A673 (cell line): ENCODE data around the gene SLCO1A2. TPM values are rescaled to one million over a fixed set of nuclear protein-coding genes. Genes with fewer than 3 reads are reported as not detected.

Experiments
- BruUV-seq: library from RNA; stranded (reverse); fragments of 400-500 nt; replicated peaks from 2 replicates; lab custom pipeline; 2021; lab: Mats Ljungman, UMichigan
- CTCF ChIA-PET: fragments of 300-600 bp; sonication (Branson Sonifier 250); formaldehyde crosslinking; loops from one replicate; lab custom pipeline; 2022; ENCODE audit warnings: antibody characterized with exemption; lab: Charles Lee
- POLR2A ChIA-PET: fragments of 300-600 bp; sonication (Branson Sonifier 250); formaldehyde crosslinking; loops from one replicate; lab custom pipeline; 2022; ENCODE audit warnings: antibody characterized with exemption; ENCODE audit not compliant: low non-redundant PET; lab: Charles Lee
- DNase-seq: peaks from one replicate; pipeline ENCODE4 v3.0.0-alpha.2; 2015; ENCODE audit warnings: low spot score
- H3K27ac ChIP-seq: fragments of 200-600 bp; sonication (generic); 2 replicates; pipeline ENCODE4 v1.5.1; 2016; ENCODE audit warnings: mixed run types, low read depth, mild to moderate bottlenecking, mixed read lengths, antibody characterized with exemption, low read length; ENCODE audit not compliant: poor library complexity, severe bottlenecking
- H3K27me3 ChIP-seq: fragments of 200-600 bp; sonication (generic); replicated peaks from 2 replicates; pipeline ENCODE4 v1.6.1; 2017; ENCODE audit warnings: mixed run types, low read depth, mild to moderate bottlenecking, mixed read lengths, antibody characterized with exemption, low read length; ENCODE audit not compliant: insufficient read depth, poor library complexity
- H3K36me3 ChIP-seq: fragments of 200-600 bp; sonication (generic); 2 replicates; pipeline ENCODE4 v1.6.1; 2016; ENCODE audit warnings: mixed run types, mild to moderate bottlenecking, mixed read lengths, antibody characterized with exemption, low read length; ENCODE audit not compliant: insufficient read depth, poor library complexity, severe bottlenecking
- H3K4me1 ChIP-seq: fragments of 200-600 bp; sonication (generic); 2 replicates; pipeline ENCODE4 v1.6.1; 2017; ENCODE audit warnings: mixed run types, mild to moderate bottlenecking, mixed read lengths, antibody characterized with exemption, low read length; ENCODE audit not compliant: insufficient read depth, poor library complexity, severe bottlenecking
- H3K4me3 ChIP-seq: fragments of 200-600 bp; sonication (generic); 2 replicates; pipeline ENCODE4 v1.5.1; 2016; ENCODE audit warnings: low read depth, mixed run types, mild to moderate bottlenecking, mixed read lengths, low read length; ENCODE audit not compliant: poor library complexity, severe bottlenecking
- H3K9me3 ChIP-seq: fragments of 200-600 bp; sonication (generic); 2 replicates; pipeline ENCODE4 v1.6.1; 2016; ENCODE audit warnings: mixed run types, low read depth, mild to moderate bottlenecking, mixed read lengths, antibody characterized with exemption, low read length; ENCODE audit not compliant: poor library complexity, severe bottlenecking
- CTCF ChIP-seq: fragments of 300-800, 200-600 bp; sonication (generic); conservative IDR thresholded peaks from 2 replicates; pipeline ENCODE4 v1.5.1; 2017; ENCODE audit warnings: low read depth, mild to moderate bottlenecking, antibody characterized with exemption, low read length, moderate library complexity, mixed read lengths
- EZH2 ChIP-seq: fragments of 200-600 bp; sonication (generic); IDR thresholded peaks from 2 replicates; pipeline ENCODE4 v1.6.1; 2017; ENCODE audit warnings: borderline replicate concordance, low read depth, mild to moderate bottlenecking, mixed read lengths, antibody characterized with exemption, low read length; ENCODE audit not compliant: poor library complexity, severe bottlenecking
- intact Hi-C: fragments of 100-400 bp; cut with micrococcal nuclease; formaldehyde crosslinking; loops from one replicate; pipeline ENCODE4 v1.10.0; 2022; ENCODE audit not compliant: unreplicated experiment
- total RNA-seq: library from RNA; stranded (reverse); gene quantifications from 2 replicates; pipeline ENCODE4 v1.2.3, GENCODE V29; 2021

SLCO1A2 gene
- total RNA-seq, 1 experiment from 2014 or later: not detected

- ChIA-PET CTCF (no interaction called here), POLR2A (no interaction called here)
- intact Hi-C loops: no loop called here
- H3K9me3 ChIP-seq: no peaks in the 10 kb centered on the region
- DNase-seq: no peak
- BruUV-seq: no TSS peak
- no peaks in the 10 kb centered on the region for H3K36me3 ChIP-seq
- H3K4me1 ChIP-seq: no peaks in the 10 kb centered on the region
- H3K27me3 ChIP-seq: peaks cover 15% of the 10 kb centered on the region
- H3K4me3 ChIP-seq: no peak overlapping the region
- TF ChIP-seq CTCF: no peak
- H3K27ac ChIP-seq: no peak overlapping the region
Observed at GRCh38 chr12:21354641-21355040, 19.9 kb upstream of the SLCO1A2 start.

GRCh38 chr12:21353948-21354347 lies 19.2 kb upstream of the SLCO1A2 start:
- no peak overlapping the region for H3K27ac ChIP-seq
- CTCF ChIA-PET: no interaction called here
- no peaks in the 10 kb centered on the region for H3K4me1 ChIP-seq
- H3K9me3 ChIP-seq: no peaks in the 10 kb centered on the region
- no peaks in the 10 kb centered on the region for H3K36me3 ChIP-seq
- no TSS peak for BruUV-seq
- peaks cover 12% of the 10 kb centered on the region for H3K27me3 ChIP-seq
- TF ChIP-seq EZH2: no peak
- TF ChIP-seq CTCF: no peak
- H3K4me3 ChIP-seq: no peak overlapping the region
- POLR2A ChIA-PET: no interaction called here
- DNase-seq: no peak
- intact Hi-C loops: no loop called here

DNA sequence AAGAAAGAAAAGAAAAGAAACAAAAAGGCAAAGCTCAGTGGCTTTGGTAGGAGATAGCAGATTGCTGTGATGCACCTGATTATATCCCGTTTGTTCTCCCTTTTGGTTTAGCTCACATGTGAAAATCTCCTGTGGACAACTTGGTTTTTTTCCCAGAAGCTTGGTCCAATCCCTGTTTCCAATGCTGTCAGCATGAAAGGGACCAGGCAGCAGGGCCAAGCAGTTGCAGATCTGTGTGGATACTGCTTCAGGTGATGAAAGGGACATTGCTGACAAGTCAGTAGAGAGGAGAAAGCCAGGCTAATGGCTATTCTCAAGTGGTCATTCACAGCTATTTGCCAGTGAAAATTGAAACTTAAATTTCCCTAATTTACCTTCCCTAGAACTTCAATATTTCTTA lies 18.8 kb upstream of the SLCO1A2 start:
- DNase-seq: no peak
- H3K27ac ChIP-seq: no peak overlapping the region
- H3K9me3 ChIP-seq: no peaks in the 10 kb centered on the region
- no peak overlapping the region for H3K4me3 ChIP-seq
- ChIA-PET CTCF (no interaction called here), POLR2A (no interaction called here)
- H3K36me3 ChIP-seq: no peaks in the 10 kb centered on the region
- peaks cover 11% of the 10 kb centered on the region for H3K27me3 ChIP-seq
- BruUV-seq: no TSS peak
- H3K4me1 ChIP-seq: no peaks in the 10 kb centered on the region
- TF ChIP-seq CTCF: no peak
- no peak for TF ChIP-seq EZH2
- intact Hi-C loops: no loop called here
